PFSK-1 (cell line): ENCODE measurements around the gene ENTPD1.

ENCODE experiments used
- FOXP2 ChIP-seq: optimal IDR thresholded peaks from 2 replicates; pipeline ENCODE3; 2011; ENCODE audit warnings: borderline replicate concordance, control low read depth, inconsistent platforms; ENCODE audit not compliant: insufficient read depth; ENCODE audit errors: extremely low read length, extremely low read depth
- POLR2AphosphoS5 ChIP-seq: IDR thresholded peaks from 2 replicates; pipeline ENCODE4 v1.6.1; 2012; ENCODE audit warnings: low read depth, mild to moderate bottlenecking, control low read depth, low read length, moderate library complexity
- REST ChIP-seq, 2 experiments: IDR thresholded peaks; 2 replicates each; pipeline versions ENCODE4 v1.6.1 to v1.8.0; 2011 to 2012; ENCODE audit warnings: low read depth in 2 of 2, low read length in 2 of 2, control low read depth in 1 of 2, inconsistent platforms in 1 of 2, mild to moderate bottlenecking in 1 of 2, moderate library complexity in 1 of 2; ENCODE audit not compliant: insufficient read depth in 1 of 2
- SIN3A ChIP-seq: IDR thresholded peaks from 2 replicates; pipeline ENCODE4 v1.6.1; 2012; ENCODE audit warnings: mild to moderate bottlenecking, low read length, moderate library complexity, borderline replicate concordance; ENCODE audit not compliant: insufficient read depth
- TAF1 ChIP-seq: IDR thresholded peaks from 2 replicates; pipeline ENCODE4 v1.6.1; 2012; ENCODE audit warnings: low read length, control low read depth, borderline replicate concordance; ENCODE audit not compliant: insufficient read depth

DNA sequence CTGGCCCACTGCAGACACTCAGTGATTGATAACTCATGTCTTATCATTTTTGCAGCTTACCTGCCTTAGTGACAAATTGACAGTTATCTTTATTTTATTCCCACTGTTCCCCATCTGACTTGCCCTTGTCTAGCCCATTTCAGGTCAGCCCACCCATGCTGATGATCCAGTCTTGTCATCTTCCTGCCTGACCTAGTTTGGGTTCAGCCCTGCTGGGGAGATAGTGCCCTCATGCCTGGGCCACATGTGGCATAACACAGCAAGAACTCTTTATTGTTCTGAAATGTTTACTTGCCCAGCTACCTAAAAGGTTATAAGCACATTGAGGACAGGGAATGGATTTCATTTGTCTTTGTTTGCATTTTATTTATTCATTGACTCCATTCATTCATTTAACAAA, 75.6 kb downstream of the ENTPD1 start:
- TF ChIP-seq TAF1, result no peak
- TF ChIP-seq SIN3A, result no peak
- TF ChIP-seq POLR2AphosphoS5, result no peak
- no peak for TF ChIP-seq REST (IDR thresholded peaks at IDR 0.05; ENCODE audit: insufficient read depth in 1 of 2, low read depth in 2 of 2, low read length in 2 of 2)
- TF ChIP-seq FOXP2, result no peak
